Measurements from ENCODE around the gene HAUS3.
A peak's percentile ranks its signal among the peaks of the same experiment; 100 is the strongest.

Gene HAUS3

DNA sequence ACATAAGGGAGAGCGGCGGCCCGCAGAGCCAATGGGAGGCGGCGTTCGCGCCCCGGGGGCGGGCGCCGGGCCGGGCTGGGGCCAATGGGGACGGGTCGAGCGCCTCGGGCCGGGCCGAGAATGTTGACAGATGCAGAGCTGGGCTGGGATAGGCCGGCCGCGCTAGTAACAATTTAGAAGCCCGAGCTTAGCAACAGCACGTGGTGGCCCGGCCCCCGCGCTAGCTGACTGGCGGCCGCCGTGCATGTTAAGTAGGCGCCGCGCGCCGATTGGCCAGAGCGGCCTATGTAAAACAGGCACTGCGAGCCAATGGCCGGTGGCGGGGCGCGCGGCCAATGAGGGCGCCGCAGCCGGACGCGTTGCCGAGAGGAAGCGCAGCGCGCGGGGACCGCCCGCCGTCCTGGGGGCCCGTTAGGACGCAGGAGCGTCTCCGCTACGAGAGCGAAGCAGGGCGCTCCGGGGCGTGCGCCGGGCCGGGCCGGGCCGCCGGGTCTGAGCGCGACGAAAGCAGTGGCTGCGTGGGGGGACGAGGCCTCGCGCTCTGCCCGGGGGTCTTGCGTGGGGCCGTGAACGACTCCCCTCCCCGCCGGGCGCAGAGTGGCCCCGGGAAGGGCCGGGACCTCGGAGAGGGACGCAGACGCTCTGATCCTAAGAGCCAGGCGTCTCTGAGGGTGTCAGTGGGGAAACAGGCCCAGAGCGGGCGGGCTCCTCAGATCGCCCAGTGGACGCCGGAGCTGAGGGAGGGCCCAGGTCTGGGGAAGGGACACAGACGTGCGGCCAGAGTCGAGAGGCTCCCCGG lies 20.4 kb upstream of the HAUS3 start:
- DNase-seq (ENCODE audit: low spot score) = peak; percentile 98

- DNase-seq (ENCODE audit: low spot score) = no peak
Measured at GRCh38 chr4:2261853-2262144, 19.9 kb upstream of the HAUS3 start, which contains the start of gene MXD4. Gene MXD4, minus strand, starts transcription at chr4:2262109. Its CDS starts 129 bp downstream, at chr4:2261980.

GRCh38 chr4:2261110-2261852 lies 19.4 kb upstream of the HAUS3 start:
- DNase-seq (ENCODE audit: low spot score) = peak; percentile 78

DNA sequence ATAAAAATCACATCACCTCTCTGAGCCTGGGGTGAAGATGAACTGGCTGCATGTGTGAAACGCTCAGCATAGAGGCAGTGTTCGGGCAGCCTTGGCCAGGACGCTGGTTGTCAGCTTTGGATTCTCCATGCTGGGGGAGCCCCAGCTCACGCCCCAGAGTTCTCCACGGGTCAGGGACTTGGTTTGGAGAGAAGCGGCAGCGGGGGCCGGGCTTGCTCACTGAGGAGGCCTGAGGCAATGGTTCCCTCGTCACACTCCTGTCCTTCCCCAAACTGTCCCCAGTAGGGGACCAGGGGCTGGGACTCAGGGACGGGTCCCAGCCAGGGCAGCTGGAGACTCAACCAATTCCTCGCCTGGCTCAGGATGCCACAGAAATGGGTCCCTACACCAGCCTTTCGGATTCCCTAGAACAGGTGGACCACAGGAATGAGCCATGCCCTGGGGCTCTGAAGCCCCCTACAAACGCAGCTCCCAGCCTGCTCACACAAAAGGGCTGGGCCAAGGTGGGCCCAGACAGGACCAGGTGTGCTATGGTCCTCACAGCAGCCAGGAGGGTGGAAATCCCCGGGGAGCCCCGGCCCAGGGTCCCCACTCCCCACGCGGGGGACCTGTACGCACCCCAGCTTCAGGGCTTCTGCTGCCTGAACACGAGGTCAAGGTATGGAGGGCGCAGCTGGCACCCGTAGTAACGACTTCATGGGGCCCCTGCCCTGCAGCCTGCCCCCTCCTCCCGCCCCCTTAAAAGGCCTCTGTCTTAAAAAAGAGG lies 18.6 kb upstream of the HAUS3 start:
- DNase-seq (ENCODE audit: low spot score) = no peak

DNA sequence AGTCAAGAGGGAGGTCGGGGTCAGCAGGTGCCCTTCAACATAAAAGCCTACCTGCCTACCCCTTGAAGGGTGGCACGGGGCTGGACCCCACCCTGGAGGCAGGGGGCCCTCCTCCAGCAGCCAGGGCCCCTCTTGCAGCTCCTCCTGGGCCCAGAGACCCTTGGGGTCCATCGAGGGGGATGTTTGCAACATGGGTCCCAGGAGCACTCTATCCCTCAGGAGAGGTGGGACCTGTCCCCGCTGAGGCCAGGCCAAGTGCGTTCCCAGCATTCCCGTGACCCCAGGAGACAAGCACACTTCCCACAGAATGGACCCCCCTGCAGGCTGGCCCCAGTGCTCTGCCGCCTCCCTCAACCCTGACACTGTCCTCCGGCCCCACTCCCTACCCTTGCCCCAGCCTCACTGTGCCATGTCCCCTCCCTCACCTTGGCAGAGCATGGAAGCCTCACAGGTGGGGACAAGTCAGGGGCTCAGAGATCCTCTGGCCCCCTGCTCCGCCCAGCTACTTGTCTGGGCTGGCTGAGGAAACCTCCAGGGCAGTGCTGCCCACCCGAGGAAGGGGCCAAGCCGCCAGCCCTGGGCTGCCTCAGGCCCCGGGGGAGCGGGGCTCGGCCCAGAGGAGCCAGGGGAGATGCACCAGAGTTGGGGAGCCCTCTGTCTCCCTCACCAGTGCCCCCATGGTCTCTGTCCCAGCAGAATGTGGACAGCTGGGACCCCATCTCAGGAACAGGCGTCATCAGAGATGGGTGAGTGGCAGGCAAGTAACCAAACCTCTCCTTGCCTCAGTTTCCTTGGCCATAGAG lies 17.8 kb upstream of the HAUS3 start:
- DNase-seq (ENCODE audit: low spot score) = no peak

- DNase-seq (ENCODE audit: low spot score) = no peak
Measured at GRCh38 chr4:2259036-2259540, 17.2 kb upstream of the HAUS3 start.

GRCh38 chr4:2258091-2259035 lies 16.4 kb upstream of the HAUS3 start:
- DNase-seq (ENCODE audit: low spot score) = no peak

DNA sequence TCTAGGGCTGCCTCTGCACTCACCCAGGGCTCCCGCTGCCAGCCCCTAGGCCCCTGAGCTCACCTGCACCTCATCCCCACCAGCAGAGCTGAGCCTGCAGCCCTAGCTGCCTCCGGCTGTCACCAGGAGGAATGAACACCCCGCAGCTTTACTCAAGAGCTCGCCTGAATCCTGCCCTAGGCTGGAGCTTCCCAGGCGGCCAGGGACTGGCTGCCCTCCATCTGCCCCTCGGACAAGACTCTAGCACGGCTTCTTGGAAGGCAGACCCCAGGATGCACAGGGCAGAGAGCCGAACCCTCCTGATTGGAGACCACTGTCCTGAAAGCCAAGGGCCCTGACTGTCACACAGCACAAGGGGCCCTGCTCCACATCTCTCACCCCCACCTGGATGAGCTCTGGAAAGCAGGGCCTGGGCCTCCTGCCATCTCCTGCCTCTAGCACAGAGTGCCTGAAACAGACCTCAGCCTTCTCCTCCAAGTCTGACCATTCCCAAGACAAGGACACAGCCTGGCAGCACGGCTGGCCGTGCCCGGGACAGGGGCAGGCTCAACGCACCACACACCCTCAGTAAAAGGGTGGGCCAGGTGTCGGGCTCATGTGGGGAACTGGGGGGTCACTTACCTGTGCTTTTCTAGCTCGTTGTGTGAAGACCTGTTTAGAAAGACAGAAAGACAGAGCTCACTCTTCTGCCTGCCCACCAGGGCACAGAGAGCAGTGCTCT lies 15.6 kb upstream of the HAUS3 start:
- DNase-seq (ENCODE audit: low spot score) = no peak

GRCh38 chr4:2256781-2257191 lies 14.9 kb upstream of the HAUS3 start:
- no peak for DNase-seq (ENCODE audit: low spot score)

DNA sequence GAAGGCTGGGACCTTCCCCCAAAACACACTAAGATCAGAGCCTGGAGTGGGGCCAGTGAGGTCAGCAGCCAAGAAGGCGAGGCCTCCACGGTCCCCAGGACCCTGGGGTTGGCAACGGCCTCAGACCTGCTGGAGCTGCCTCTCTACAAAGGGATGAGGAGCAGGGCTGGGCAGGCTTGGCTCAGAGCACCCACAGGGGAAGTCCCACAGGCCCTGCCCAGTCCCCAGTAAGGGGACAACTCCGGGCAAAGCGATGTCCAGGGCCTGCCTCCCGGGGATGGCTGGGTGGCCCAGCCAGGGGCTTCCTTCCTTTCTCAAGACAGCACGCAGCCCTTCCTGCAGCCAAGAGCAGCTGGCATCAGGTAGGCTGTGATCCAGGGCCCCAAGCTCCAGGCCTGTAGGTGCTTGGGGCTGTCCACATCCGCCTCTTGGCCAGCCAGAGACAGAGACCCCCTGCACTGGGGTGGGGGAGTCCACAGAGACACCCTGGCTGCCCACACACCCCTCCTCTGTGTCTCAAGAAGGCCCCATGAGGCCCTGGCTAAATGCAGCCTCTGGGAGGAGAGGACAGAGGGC lies 14.3 kb upstream of the HAUS3 start:
- DNase-seq (ENCODE audit: low spot score) = no peak

- no peak for DNase-seq (ENCODE audit: low spot score)
Measured at GRCh38 chr4:2255501-2256155, 13.7 kb upstream of the HAUS3 start.

DNA sequence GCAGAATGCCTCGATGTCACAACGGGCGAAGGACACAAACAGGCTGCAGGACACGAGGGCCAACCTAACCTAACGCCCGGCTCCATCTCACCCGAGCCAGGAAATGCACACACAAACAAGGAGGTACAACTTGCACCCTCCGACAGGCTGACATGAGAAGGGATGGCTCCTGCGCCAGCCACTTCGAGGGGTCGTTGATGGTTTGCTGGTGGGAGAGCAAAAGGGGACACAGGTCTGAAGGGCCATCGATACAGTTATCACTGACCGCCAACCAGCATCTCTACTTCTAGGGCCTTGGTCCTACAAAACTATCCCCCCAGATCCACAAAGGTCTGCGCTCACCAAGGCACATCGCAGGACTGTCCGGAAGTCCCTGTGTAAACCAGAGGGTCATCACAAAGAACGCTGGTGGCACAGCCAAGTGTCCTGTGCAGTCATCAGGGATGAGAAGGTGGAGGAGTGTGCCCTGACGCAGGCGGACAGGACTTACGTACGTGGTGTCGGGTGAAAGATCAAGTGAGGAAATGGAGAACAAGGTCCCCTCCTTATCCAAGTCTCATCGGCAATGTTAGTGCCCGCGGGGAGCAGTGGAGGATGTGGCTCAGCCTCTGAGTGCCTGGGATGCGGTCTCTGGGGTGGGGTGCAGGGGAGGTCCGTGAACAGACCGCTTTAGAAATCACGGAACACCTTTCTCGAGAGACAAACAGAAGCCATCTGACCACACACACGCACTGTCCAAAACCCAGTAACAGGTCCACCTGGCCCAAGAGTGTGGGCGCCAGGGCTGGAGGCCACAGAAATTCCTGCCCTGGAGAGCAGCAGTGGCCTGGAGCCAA lies 13.0 kb upstream of the HAUS3 start:
- no peak for DNase-seq (ENCODE audit: low spot score)

- no peak for DNase-seq (ENCODE audit: low spot score)
Measured at GRCh38 chr4:2253160-2254084, 11.5 kb upstream of the HAUS3 start.

DNA sequence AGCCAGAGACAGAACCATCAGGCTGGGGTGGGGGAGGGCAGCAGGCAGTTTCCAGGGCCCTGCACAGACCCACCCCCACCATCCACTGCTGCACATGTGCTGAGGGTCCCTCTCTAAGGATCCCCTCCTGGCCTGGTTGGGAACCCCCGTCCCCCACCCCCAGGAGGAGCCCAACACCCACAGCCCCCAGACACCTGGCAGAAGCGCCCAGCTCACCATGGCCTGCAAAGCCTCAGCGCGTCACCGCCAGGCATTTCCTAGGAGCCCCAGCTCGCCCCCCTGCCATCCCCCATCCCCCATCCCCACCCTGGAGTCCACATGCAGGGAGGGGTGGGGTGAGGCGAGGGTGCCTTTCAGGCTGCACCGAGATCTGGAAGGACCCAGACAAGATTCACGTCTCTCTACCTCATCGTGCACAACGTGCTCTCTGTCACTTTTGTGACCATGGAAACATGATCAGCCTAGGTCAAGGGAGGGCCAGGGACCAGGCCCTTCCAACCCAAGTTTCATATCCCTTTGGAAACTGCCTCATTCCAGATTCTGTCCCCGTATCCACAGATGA lies 10.7 kb upstream of the HAUS3 start:
- DNase-seq (ENCODE audit: low spot score) = no peak

DNA sequence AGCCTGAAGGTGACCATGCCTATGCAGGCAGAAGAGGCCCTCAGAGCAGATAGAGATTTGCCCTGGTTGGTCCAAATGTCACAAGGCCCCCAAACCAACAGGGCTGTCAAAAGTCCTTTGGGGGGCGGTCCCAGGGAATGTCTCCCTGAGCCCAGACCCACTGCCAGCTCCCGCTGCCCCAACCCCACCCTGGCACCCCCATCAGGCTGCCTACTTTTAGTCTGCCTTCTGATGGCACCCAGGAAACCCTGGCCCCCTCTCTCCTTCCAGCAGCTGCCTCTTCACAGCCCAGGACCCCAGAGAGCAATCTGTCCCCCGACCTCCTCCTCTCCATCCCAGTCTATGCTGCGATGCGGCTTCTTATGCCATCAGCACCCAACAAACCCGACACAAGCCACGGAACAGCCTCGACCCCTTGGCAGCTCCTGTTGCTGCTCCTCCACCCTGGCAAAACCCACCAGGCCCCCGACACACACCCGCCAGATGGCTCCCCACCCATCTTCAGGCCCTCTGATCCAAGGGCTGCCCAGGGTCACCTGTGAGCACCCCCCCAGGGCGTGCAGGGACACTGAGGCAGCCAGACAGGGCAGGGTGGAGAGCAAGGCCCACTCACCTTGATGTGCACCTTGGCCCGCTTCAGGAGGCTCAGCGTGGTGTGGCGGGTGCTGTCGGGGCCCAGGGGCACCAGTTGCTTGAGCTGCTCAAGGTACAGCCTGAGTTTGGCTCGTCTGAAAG lies 10.0 kb upstream of the HAUS3 start:
- no peak for DNase-seq (ENCODE audit: low spot score)

Data from hematopoietic multipotent progenitor cell treated with erythropoietin and hydrocortisone succinate and interleukin-3 and kit ligand, for 17 days (in vitro differentiated cells).